Skeletal muscle tissue (tissue), 4 donors: ENCODE measurements around the gene FKBP7. TPM values are rescaled to one million over a fixed set of nuclear protein-coding genes. Genes with fewer than 3 reads are reported as not detected.

Source experiments
- H3K27ac ChIP-seq: one replicate; pipeline ENCODE4 v1.7.0; 2013; ENCODE audit warnings: mild to moderate bottlenecking, low read depth, low read length, inconsistent platforms
- H3K27me3 ChIP-seq, 3 donors: one replicate each; pipeline ENCODE4 v1.7.0; 2013; ENCODE audit warnings: low read length in 3 of 3; ENCODE audit not compliant: control insufficient read depth in 3 of 3, insufficient read depth in 3 of 3
- H3K36me3 ChIP-seq, 3 donors: one replicate each; pipeline ENCODE4 v1.7.0; 2013; ENCODE audit warnings: low read length in 3 of 3; ENCODE audit not compliant: control insufficient read depth in 3 of 3, insufficient read depth in 3 of 3
- H3K4me1 ChIP-seq, 3 donors: one replicate each; pipeline ENCODE4 v1.7.0; 2013; ENCODE audit warnings: low read length in 3 of 3, mild to moderate bottlenecking in 3 of 3; ENCODE audit not compliant: control insufficient read depth in 3 of 3, insufficient read depth in 3 of 3
- H3K4me3 ChIP-seq, 3 donors: one replicate each; pipeline ENCODE4 v1.7.0; 2013; ENCODE audit warnings: low read length in 3 of 3
- H3K9ac ChIP-seq, 3 donors: one replicate each; pipeline ENCODE4 v1.7.0; 2013; ENCODE audit warnings: low read length in 3 of 3, mild to moderate bottlenecking in 3 of 3, moderate library complexity in 2 of 3, low read depth in 1 of 3
- H3K9me3 ChIP-seq, 3 donors: one replicate each; pipeline ENCODE4 v1.7.0; 2013; ENCODE audit warnings: low read length in 3 of 3; ENCODE audit not compliant: control insufficient read depth in 3 of 3
- total RNA-seq: library from RNA; depleted of rRNA; stranded (reverse); fragments of >200 nt; gene quantifications from one replicate; pipeline ENCODE4 v1.2.3, GENCODE V29; 2014
- donor health status: Osteomylitis.

The FKBP7 gene
- total RNA-seq, 1 donor from 2014 or later = 35.0 TPM

- no peaks in the 10 kb centered on the region for H3K9me3 ChIP-seq
- H3K27ac ChIP-seq = peak overlapping the region; percentile 86
- H3K9ac ChIP-seq = peak overlapping the region; percentile 79 to 87 (median 83)
- peaks cover 3 to 6% (median 4%) of the 10 kb centered on the region in 3 donors for H3K4me1 ChIP-seq
- H3K27me3 ChIP-seq = no peaks in the 10 kb centered on the region
- H3K4me3 ChIP-seq = peak overlapping the region; percentile 66 to 74 (median 74)
- no peaks in the 10 kb centered on the region for H3K36me3 ChIP-seq
These were observed 63.8 kb downstream of the FKBP7 start for GRCh38 chr2:178414266-178415247.

Other genes with a start within 250 kb of the FKBP7 start
- gene PRKRA, start 27.4 kb downstream of the FKBP7 start, total RNA-seq = 40.7 TPM
- gene PJVK, start 27.2 kb downstream of the FKBP7 start, total RNA-seq = 1.6 TPM
- gene PLEKHA3, start 1.9 kb upstream of the FKBP7 start, total RNA-seq = 5.2 TPM